NAMALWA (cell line): ENCODE data around the gene ACOX3.
A peak's percentile ranks its signal among the peaks of the same experiment; 100 is the strongest.

Source experiments
- DNase-seq: peaks from one replicate; pipeline ENCODE4 v3.0.0-alpha.2; 2015; ENCODE audit warnings: low spot score

The ACOX3 gene

GRCh38 chr4:8404791-8405515, 35.6 kb downstream of the ACOX3 start:
- DNase-seq, result no peak

- no peak for DNase-seq
Measured at GRCh38 chr4:8403976-8404375, 36.5 kb downstream of the ACOX3 start.

GRCh38 chr4:8403173-8403753, 37.3 kb downstream of the ACOX3 start:
- peak; percentile 57 for DNase-seq

- no peak for DNase-seq
Measured at GRCh38 chr4:8402640-8403039, 37.9 kb downstream of the ACOX3 start.

- DNase-seq, result no peak
Measured at GRCh38 chr4:8402181-8402597, 38.3 kb downstream of the ACOX3 start.

GRCh38 chr4:8401665-8402064, 38.9 kb downstream of the ACOX3 start:
- no peak for DNase-seq

- DNase-seq, result peak; percentile 57
Measured at GRCh38 chr4:8400632-8401325, 39.7 kb downstream of the ACOX3 start.

GRCh38 chr4:8399298-8399697, 41.2 kb downstream of the ACOX3 start:
- no peak for DNase-seq

GRCh38 chr4:8398347-8398746, 42.2 kb downstream of the ACOX3 start:
- peak; percentile 58 for DNase-seq

GRCh38 chr4:8396762-8397406, 43.6 kb downstream of the ACOX3 start:
- DNase-seq, result no peak

GRCh38 chr4:8395504-8396296, 44.8 kb downstream of the ACOX3 start:
- DNase-seq, result no peak

- no peak for DNase-seq
Measured at GRCh38 chr4:8394806-8395205, 45.7 kb downstream of the ACOX3 start.

- peak; percentile 35 for DNase-seq
Measured at GRCh38 chr4:8394061-8394519, 46.4 kb downstream of the ACOX3 start.

- DNase-seq, result no peak
Measured at GRCh38 chr4:8393593-8394038, 46.9 kb downstream of the ACOX3 start.

GRCh38 chr4:8392591-8393190, 47.8 kb downstream of the ACOX3 start:
- DNase-seq, result peak; percentile 54

- DNase-seq, result peak; percentile 96
Measured at GRCh38 chr4:8391972-8392371, 48.6 kb downstream of the ACOX3 start.

- DNase-seq, result peak; percentile 77
Measured at GRCh38 chr4:8391071-8391470, 49.5 kb downstream of the ACOX3 start.

GRCh38 chr4:8390577-8390976, 49.9 kb downstream of the ACOX3 start:
- no peak for DNase-seq

- DNase-seq, result no peak
Measured at GRCh38 chr4:8388528-8388870, 52.0 kb downstream of the ACOX3 start.

- DNase-seq, result no peak
Measured at GRCh38 chr4:8387615-8388527, 52.7 kb downstream of the ACOX3 start.
